ENCODE measurements around the gene CEP95.

CEP95 gene

DNA sequence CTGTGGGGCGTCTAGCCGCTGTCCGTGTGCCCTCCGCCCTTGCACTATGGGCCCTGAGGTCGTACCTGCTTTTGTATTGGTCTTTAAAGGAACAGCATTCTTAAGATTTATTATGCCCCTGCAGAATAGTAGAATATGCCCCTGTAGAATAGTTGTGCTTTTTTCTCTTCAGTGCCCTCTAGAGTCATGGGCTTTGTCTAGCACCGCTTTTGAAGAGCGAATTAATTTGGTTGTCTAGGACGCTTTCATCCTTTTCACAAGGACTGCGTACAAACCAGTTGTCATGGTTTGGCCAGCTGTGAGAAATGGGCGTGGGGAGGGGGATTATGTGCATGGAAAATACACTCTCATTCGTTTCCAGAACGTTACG, 621 bp downstream of the CEP95 start:
- H3K27ac ChIP-seq = peak overlapping the region; percentile 98
- TF ChIP-seq, protein P1, sequence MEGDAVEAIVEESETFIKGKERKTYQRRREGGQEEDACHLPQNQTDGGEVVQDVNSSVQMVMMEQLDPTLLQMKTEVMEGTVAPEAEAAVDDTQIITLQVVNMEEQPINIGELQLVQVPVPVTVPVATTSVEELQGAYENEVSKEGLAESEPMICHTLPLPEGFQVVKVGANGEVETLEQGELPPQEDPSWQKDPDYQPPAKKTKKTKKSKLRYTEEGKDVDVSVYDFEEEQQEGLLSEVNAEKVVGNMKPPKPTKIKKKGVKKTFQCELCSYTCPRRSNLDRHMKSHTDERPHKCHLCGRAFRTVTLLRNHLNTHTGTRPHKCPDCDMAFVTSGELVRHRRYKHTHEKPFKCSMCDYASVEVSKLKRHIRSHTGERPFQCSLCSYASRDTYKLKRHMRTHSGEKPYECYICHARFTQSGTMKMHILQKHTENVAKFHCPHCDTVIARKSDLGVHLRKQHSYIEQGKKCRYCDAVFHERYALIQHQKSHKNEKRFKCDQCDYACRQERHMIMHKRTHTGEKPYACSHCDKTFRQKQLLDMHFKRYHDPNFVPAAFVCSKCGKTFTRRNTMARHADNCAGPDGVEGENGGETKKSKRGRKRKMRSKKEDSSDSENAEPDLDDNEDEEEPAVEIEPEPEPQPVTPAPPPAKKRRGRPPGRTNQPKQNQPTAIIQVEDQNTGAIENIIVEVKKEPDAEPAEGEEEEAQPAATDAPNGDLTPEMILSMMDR (conservative IDR thresholded peaks at IDR 0.05) = peak; percentile 72

DNA sequence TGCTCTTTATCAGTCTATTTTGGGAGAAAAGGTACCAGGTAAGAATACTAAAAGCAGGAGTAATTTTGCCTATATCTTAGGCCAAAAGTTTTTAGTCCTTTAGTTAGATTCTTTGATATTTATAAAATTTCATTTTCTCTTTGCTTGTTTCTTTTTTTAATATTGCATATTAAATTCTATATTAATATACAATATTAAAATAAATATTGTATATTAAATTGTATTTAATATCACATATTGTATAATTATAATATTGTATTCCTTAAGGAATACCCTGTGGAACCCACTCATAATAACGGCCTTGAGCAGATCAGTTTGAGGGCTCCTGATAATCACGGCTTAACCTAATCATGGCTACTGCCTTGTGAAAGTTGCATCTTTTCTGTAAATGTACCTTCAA, 1.9 kb downstream of the CEP95 start:
- no peak overlapping the region for H3K27ac ChIP-seq
- TF ChIP-seq, protein P1 (conservative IDR thresholded peaks at IDR 0.05) = no peak

DNA sequence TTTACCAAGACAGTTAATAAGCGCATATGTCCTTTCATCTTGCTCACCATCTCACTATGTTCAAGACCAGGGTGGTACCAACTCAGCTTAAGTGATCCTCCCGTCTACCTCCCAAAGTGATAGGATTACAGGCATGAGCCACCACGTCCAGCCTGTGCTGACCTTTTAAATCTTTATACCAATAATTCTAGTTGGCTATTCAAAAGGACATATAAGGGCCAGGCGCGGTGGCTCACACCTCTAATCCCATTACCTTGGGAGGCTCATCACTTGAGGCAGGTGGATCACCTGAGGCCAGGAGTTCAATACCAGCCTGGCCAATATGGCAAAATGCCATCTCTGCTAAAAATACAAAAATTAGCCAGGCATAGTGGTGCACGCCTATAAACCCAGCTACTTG, 2.4 kb downstream of the CEP95 start:
- TF ChIP-seq, protein P1 (conservative IDR thresholded peaks at IDR 0.05) = no peak
- H3K27ac ChIP-seq = no peak overlapping the region

DNA sequence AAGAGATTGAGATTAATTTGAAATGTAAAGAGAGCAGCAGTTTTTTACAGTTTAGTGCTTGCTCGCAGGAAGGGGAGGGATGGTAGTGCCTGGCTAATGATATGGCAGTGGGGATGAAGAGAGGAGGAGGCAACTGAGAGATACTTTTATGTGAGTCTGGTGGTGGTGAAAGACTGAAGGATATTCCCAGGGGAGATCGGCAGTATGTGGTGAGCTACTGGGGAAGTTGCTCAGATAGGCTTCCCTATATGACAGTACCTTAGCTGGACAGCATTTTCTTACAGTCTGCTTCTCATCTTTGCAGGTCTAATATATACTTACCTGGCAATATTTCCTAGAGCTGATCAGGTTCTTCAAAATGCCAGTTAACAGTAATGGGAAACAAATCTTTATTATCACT, 8.6 kb downstream of the CEP95 start:
- TF ChIP-seq, protein P1 (conservative IDR thresholded peaks at IDR 0.05) = no peak
- H3K27ac ChIP-seq = no peak overlapping the region

DNA sequence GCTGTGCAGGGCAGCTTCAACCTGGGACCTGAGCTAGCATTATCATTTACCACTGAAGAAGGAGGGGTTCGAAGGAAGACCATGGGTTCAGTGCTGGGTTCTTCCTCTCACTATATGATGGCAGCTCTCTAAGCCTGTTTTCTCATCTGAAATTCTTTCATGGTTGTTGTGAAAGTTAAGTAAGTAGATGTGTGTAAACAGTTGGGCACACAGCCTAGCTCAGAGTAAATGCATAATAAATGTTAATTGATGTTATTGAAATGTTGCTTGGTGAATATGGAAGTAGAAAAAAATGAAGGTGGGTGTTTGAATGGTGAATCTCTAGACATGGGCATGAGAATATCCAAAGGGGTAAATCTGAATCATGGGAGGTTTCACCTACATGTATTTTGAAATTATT, 9.1 kb downstream of the CEP95 start:
- TF ChIP-seq, protein P1 (conservative IDR thresholded peaks at IDR 0.05) = no peak

DNA sequence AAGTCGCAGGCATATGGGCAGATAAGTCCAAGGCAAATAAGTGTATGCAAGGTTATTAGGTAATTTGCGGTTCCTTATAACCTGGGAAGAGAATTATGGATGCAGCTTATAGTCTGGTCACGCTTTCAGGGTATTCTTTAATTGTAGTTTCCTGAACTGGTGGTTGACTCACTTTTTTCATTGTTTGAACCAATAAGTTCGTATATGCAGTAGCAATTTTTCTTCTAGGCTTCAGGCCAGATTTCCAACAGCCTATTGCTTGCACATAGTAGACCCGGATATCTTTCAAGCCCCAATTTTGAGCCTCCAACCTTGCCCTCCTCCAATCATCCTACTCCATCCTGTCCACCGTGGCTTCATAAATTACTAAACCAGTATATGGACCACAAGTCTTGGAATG, 12.8 kb downstream of the CEP95 start:
- no peak overlapping the region for H3K27ac ChIP-seq
- TF ChIP-seq, protein P1 (conservative IDR thresholded peaks at IDR 0.05) = no peak

More for the DNA sequence above, 9.1 kb downstream of the CEP95 start:
- no peak overlapping the region for H3K27ac ChIP-seq

DNA sequence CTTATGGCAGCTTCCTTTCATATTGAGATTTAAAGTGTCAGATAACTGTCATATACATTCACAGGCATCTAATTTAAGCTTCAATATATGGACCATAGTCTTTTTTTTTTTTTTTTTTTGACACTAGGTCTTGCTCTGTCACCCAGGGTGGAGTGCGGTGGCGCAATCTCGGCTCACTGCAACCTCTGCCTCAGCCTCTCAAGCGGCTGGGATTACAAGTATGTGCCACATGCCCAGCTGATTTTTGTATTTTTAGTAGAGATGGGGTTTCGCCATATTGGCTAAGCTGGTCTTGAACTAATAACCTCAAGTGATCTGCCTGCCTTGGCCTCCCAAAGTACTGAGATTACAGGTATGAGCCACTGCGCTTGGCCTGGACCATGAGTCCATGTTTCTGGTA, 13.6 kb downstream of the CEP95 start:
- H3K27ac ChIP-seq = no peak overlapping the region

More for the DNA sequence above, 13.6 kb downstream of the CEP95 start:
- TF ChIP-seq, protein P1 (conservative IDR thresholded peaks at IDR 0.05) = no peak
